ENCODE data around the gene ATP2B2.
"Not testable (repeated sequence)": the region's sequence is repeated elsewhere in the genome, so short reads cannot be mapped to it uniquely, and the experiment has no call there.

ATP2B2 gene

GRCh38 chr3:10321630-10322351, 183.6 kb downstream of the ATP2B2 start:
- DNase-seq (ENCODE audit: low read depth): no peak

- no peak for DNase-seq (ENCODE audit: low read depth)
Measured at GRCh38 chr3:10320320-10320677, 185.1 kb downstream of the ATP2B2 start.

GRCh38 chr3:10319804-10320203, 185.6 kb downstream of the ATP2B2 start:
- no peak for DNase-seq (ENCODE audit: low read depth)

- no peak for DNase-seq (ENCODE audit: low read depth)
Measured at GRCh38 chr3:10319251-10319650, 186.1 kb downstream of the ATP2B2 start.

GRCh38 chr3:10317961-10318350, 187.4 kb downstream of the ATP2B2 start:
- no peak for DNase-seq (ENCODE audit: low read depth)

- no peak for DNase-seq (ENCODE audit: low read depth)
Measured at GRCh38 chr3:10317311-10317960, 187.9 kb downstream of the ATP2B2 start.

- DNase-seq (ENCODE audit: low read depth): no peak
Measured at GRCh38 chr3:10315771-10316344, 189.5 kb downstream of the ATP2B2 start.

GRCh38 chr3:10315101-10315500, 190.3 kb downstream of the ATP2B2 start:
- DNase-seq (ENCODE audit: low read depth): no peak

- no peak for DNase-seq (ENCODE audit: low read depth)
Measured at GRCh38 chr3:10312861-10313260, 192.5 kb downstream of the ATP2B2 start.

GRCh38 chr3:10312391-10312790, 193.0 kb downstream of the ATP2B2 start:
- DNase-seq (ENCODE audit: low read depth): no peak

- DNase-seq (ENCODE audit: low read depth): no peak
Measured at GRCh38 chr3:10311710-10312109, 193.7 kb downstream of the ATP2B2 start.

GRCh38 chr3:10310578-10310977, 194.8 kb downstream of the ATP2B2 start:
- no peak for DNase-seq (ENCODE audit: low read depth)

- DNase-seq (ENCODE audit: low read depth): no peak
Measured at GRCh38 chr3:10309736-10310135, 195.7 kb downstream of the ATP2B2 start.

GRCh38 chr3:10308678-10309077, 196.7 kb downstream of the ATP2B2 start:
- DNase-seq (ENCODE audit: low read depth): no peak

GRCh38 chr3:10306156-10306555, 199.2 kb downstream of the ATP2B2 start:
- no peak for DNase-seq (ENCODE audit: low read depth)

GRCh38 chr3:10305331-10305902, 200.0 kb downstream of the ATP2B2 start:
- no peak for DNase-seq (ENCODE audit: low read depth)

- no peak for DNase-seq (ENCODE audit: low read depth)
Measured at GRCh38 chr3:10304905-10305304, 200.5 kb downstream of the ATP2B2 start.

GRCh38 chr3:10303785-10304184, 201.6 kb downstream of the ATP2B2 start:
- no peak for DNase-seq (ENCODE audit: low read depth)

GRCh38 chr3:10303105-10303504, 202.3 kb downstream of the ATP2B2 start:
- DNase-seq (ENCODE audit: low read depth): no peak

GRCh38 chr3:10300087-10300486, 205.3 kb downstream of the ATP2B2 start:
- no peak for DNase-seq (ENCODE audit: low read depth)

GRCh38 chr3:10299679-10300078, 205.7 kb downstream of the ATP2B2 start:
- no peak for DNase-seq (ENCODE audit: low read depth)

GRCh38 chr3:10299175-10299574, 206.2 kb downstream of the ATP2B2 start:
- no peak for DNase-seq (ENCODE audit: low read depth)

GRCh38 chr3:10298064-10298463, 207.3 kb downstream of the ATP2B2 start:
- not testable (repeated sequence) for DNase-seq (ENCODE audit: low read depth)
